Activated naive CD8-positive, alpha-beta T cell treated with anti-CD3 and anti-CD28 coated beads for 36 hours (primary cell): ENCODE measurements around the gene YWHAQ. TPM values are rescaled to one million over a fixed set of nuclear protein-coding genes. Genes with fewer than 3 reads are reported as not detected.

Experiments
- DNase-seq: peaks from one replicate; pipeline ENCODE4 v3.0.0; 2021
- H3K27ac Mint-ChIP-seq: one replicate; pipeline ENCODE4 v1.8.0; 2022; ENCODE audit warnings: mild to moderate bottlenecking, moderate library complexity, mixed read lengths
- H3K27me3 Mint-ChIP-seq: one replicate; pipeline ENCODE4 v1.8.0; 2022; ENCODE audit warnings: mild to moderate bottlenecking, mixed read lengths
- H3K36me3 Mint-ChIP-seq: one replicate; pipeline ENCODE4 v1.8.0; 2021; ENCODE audit warnings: mild to moderate bottlenecking, mixed read lengths
- H3K4me1 Mint-ChIP-seq: one replicate; pipeline ENCODE4 v1.8.0; 2021; ENCODE audit warnings: mixed read lengths
- H3K4me3 Mint-ChIP-seq: one replicate; pipeline ENCODE4 v1.8.0; 2022; ENCODE audit warnings: mild to moderate bottlenecking, moderate library complexity, mixed read lengths
- H3K9me3 Mint-ChIP-seq: one replicate; pipeline ENCODE4 v1.8.0; 2022; ENCODE audit warnings: mixed read lengths
- total RNA-seq, 2 experiments: library from RNA; stranded (reverse); gene quantifications; one replicate each; pipeline ENCODE4 v1.2.3, GENCODE V29; 2021

Gene YWHAQ
- total RNA-seq, 2 experiments from 2014 or later = 314 to 317 TPM

DNA sequence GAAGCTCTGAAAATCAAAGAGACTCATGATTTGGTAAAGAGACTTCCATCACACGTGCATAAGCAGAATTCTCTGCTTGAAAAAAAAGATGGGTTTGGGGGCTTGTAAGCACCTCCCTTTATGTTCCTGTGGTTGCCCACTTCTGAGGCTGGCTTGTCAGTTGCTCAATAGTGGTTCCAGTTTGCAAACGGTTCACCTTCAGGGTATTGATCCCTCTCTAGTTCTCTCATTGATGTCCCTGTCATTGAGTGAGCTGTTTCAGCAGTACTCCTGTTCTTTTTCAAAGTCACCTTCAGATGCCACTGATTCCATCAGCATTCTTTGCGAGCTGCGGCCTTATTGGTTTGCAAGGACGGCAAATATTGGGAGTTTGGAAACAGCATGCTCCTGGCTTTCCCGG, 17.1 kb upstream of the YWHAQ start:
- Mint-ChIP-seq H3K27ac (no peak overlapping the region), H3K9me3 (no peaks in the 10 kb centered on the region), H3K36me3 (no peaks in the 10 kb centered on the region), H3K4me1 (no peaks in the 10 kb centered on the region), H3K4me3 (no peak overlapping the region), H3K27me3 (no peaks in the 10 kb centered on the region)
- DNase-seq = no peak

DNA sequence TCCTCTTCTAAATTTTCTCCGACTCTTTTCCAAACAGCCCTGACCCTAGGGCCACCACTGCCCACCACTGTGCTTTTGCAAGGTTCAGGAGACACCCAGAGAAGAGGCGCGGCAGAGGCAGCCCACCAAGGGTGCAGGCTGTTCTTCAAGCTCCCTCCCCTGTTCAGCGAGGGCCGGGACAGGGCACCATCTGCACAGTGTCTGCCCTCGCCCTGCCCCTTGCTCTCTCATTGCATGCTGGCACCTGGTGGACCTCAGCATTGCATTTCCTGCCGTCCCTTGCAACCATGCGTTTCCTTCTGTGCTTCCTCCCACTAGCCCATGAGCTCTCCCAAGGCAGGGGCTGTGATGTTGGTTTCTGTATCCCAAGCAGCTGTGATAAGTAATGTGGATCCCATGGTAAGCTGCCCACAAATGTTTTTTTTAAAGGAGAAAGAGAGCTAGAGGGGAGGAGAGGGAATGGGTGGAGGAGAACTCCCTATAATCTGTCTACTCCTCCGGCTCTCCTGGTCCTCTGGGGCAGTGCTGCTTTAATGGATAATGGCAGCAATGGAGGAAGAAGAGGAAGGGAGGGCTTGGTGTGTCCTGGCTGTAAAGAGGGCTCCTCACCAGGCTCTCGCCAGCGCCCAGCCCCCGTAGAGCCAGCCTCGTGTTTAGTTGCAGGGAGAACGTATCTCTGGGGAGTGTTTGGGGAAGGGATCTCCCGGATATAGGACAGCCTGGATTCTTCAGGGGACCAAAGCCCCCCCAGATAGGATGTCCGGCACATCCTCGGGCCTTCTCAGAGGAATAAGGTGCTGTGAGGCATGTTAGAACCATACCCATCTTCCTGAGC, 15.6 kb upstream of the YWHAQ start:
- Mint-ChIP-seq H3K27me3 (no peaks in the 10 kb centered on the region), H3K4me1 (peaks cover 3% of the 10 kb centered on the region), H3K4me3 (no peak overlapping the region), H3K9me3 (no peaks in the 10 kb centered on the region), H3K27ac (no peak overlapping the region), H3K36me3 (no peaks in the 10 kb centered on the region)
- no peak for DNase-seq

DNA sequence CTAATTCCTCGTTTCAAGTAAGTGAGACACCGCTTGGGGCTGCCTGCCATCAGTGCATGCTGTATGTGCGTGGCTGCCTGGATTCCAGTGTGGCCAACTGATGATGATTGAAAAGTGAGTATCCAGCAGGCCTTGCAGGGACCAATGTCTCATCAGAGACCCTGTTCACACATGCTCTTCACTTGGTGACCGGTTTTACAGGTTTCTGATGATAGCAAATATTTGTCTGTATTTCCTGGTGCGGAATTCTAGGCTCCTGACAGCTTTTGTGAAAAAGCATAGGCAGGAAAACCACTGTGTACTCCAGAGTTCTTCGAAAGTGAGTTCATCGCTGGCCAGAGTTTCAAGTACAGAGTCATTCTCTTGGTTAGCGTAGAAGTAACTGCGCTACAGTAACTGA, 13.8 kb upstream of the YWHAQ start:
- Mint-ChIP-seq H3K36me3 (no peaks in the 10 kb centered on the region), H3K9me3 (no peaks in the 10 kb centered on the region), H3K27me3 (no peaks in the 10 kb centered on the region), H3K4me3 (no peak overlapping the region), H3K27ac (no peak overlapping the region), H3K4me1 (peaks cover 3% of the 10 kb centered on the region)
- no peak for DNase-seq

DNA sequence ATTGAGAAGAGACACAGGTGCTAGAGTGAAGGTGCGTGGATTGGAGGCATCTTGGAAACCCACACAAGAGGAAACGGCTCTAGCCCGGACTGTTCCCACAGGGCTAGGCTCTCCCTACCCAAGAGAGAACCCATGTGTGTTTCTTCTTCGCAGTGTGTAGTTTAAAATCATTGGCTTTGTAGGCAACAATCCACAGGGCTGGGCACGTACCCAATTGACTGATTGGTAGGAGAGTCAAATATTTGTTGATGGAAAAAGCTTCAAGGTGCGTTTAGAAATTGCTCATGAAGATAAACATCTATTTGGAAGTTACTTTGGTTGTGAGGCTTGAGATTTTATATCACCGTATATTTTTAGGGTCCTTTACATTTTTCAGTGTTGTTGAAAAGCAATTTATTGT, 13.2 kb upstream of the YWHAQ start:
- Mint-ChIP-seq H3K27me3 (no peaks in the 10 kb centered on the region), H3K4me3 (no peak overlapping the region), H3K36me3 (no peaks in the 10 kb centered on the region), H3K9me3 (no peaks in the 10 kb centered on the region), H3K27ac (no peak overlapping the region), H3K4me1 (peaks cover 3% of the 10 kb centered on the region)
- DNase-seq = no peak

DNA sequence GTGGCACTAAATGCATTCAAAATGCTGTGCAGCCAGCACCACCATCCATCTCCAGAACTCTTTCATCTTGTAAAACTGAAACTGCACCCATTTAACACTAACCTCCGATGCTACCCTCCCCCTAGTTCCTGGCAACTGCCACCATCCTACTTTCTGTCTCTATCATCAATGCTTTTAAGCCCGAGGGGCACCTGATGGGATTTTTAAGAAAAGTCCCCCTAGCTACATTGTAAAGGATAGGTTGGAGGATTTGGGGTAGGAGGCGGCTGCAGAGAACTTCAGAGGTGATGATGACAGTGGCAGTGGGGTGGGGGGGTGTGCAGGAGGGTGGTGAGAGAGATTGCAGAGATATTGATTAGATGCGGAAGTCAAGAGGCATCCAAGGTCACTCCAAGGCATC, 10.8 kb upstream of the YWHAQ start:
- Mint-ChIP-seq H3K36me3 (no peaks in the 10 kb centered on the region), H3K27me3 (no peaks in the 10 kb centered on the region), H3K4me1 (peaks cover 3% of the 10 kb centered on the region), H3K27ac (no peak overlapping the region), H3K9me3 (no peaks in the 10 kb centered on the region), H3K4me3 (no peak overlapping the region)
- DNase-seq = no peak

DNA sequence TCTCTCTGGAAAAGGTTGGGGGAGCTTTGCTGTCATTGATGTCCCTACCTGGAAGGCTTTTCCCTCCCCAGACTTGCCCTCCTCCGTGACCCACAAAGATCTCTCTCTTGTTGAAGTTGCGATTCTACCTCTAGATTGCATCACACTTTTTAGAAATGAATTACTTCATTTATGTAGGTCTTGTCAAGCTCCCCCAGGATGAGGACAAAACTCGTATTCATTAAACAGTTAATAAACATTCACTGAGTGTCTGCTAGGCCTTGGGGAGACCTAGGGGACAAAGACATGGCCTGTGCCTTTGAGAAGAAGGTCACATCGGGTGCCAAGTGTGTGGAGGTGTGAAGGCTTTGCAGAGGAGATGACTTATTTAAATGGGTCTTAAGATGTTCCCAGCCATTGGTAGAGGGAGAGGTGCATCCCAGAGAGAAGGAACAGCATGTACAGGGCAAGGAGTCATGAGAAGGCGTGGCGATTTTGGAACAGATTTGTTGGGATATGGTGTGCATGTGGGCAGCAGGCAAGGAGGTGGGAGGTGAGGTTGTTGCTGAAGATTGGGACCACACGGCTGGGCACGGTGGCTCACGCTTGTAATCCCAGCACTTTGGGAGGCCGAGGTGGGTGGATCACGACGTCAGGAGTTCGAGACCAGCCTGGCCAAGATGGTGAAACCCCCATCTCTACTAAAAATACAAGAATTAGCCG, 9.8 kb upstream of the YWHAQ start:
- Mint-ChIP-seq H3K4me1 (peaks cover 3% of the 10 kb centered on the region), H3K36me3 (no peaks in the 10 kb centered on the region), H3K27me3 (no peaks in the 10 kb centered on the region), H3K27ac (no peak overlapping the region), H3K9me3 (no peaks in the 10 kb centered on the region), H3K4me3 (no peak overlapping the region)
- no peak for DNase-seq

DNA sequence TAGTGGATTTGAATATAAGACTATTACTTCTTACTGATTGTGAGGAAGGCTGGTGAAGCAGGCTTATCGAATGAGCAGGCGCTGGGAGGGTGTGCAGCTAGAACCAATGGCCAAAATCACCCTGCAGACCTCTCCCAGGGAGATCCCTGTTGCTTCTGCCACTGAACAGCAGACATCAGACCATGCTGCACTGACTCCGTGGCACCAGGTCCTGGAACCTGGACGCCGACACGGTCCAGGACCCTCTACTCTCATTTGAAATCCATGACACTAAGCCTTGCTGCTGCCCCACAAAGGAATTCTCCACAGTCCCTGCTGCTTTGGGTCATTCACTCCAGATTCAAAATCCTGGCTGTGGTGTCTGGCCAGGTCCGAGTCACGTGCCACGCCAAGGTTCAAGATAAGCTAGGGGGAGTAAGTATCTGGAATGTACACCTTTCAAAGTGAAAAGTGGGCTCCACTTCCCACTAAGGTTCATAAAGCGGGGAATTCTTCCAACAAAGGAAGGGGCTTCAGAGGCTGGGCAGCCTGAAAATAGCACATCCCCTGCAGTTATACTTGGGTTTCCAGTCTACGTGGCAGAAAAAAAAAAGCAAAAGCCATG, 9.0 kb upstream of the YWHAQ start:
- H3K27me3 Mint-ChIP-seq = no peaks in the 10 kb centered on the region
- DNase-seq = no peak
- no peak overlapping the region for H3K27ac Mint-ChIP-seq
- H3K4me1 Mint-ChIP-seq = peaks cover 3% of the 10 kb centered on the region
- no peak overlapping the region for H3K4me3 Mint-ChIP-seq
- H3K36me3 Mint-ChIP-seq = no peaks in the 10 kb centered on the region
- no peaks in the 10 kb centered on the region for H3K9me3 Mint-ChIP-seq

DNA sequence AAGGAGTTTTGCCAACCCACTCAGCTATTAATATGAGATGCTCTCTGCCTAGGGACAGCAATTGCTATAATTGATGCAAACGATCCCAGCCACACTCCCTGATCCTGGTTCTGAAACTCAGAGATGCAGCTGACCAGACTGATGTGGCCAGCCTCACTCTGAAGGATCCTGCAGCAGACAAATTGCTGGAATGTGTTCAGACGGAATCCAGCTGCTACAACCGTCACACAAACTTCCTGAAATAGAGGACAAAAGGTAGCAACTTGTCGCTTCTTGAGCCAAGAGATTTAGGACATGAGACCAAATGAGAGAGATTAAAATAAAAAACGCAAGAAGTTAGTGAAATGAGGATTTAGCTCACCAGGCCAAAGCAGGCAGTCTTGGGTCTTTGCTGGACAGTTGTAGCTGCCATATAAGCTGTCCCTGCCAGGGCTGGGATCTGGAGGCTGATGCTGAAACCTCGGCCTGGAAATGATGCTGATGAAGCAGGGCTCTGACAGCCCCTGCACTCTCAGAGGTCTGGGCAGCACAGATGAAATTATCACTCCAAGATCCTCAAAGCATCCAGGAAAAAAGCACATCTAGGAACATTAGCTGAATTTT, 8.3 kb upstream of the YWHAQ start:
- Mint-ChIP-seq H3K36me3 (no peaks in the 10 kb centered on the region), H3K9me3 (no peaks in the 10 kb centered on the region), H3K4me3 (no peak overlapping the region), H3K4me1 (peaks cover 3% of the 10 kb centered on the region), H3K27me3 (no peaks in the 10 kb centered on the region), H3K27ac (no peak overlapping the region)
- DNase-seq = no peak

DNA sequence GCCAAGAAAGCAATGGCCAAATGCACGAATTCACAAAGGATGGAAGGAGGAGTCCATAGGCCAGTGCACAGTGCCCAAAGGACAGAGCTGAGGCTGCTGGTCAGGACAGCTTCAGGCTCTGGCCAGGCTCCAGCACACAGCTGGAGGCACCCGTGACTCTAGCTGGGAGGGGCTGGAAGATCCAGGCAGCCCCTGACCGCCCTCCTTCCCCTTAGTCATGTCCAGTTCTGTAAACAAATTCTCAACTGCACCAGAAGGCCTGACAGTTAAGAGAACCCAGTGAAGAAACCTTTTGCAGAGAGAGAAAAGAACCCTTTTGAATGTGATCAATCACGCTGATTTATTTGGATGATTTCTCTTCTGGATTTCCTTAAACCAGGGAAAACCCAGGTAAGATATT, 7.7 kb upstream of the YWHAQ start:
- Mint-ChIP-seq H3K27me3 (no peaks in the 10 kb centered on the region), H3K4me1 (peaks cover 3% of the 10 kb centered on the region), H3K9me3 (no peaks in the 10 kb centered on the region), H3K36me3 (no peaks in the 10 kb centered on the region), H3K27ac (no peak overlapping the region), H3K4me3 (no peak overlapping the region)
- DNase-seq = no peak

DNA sequence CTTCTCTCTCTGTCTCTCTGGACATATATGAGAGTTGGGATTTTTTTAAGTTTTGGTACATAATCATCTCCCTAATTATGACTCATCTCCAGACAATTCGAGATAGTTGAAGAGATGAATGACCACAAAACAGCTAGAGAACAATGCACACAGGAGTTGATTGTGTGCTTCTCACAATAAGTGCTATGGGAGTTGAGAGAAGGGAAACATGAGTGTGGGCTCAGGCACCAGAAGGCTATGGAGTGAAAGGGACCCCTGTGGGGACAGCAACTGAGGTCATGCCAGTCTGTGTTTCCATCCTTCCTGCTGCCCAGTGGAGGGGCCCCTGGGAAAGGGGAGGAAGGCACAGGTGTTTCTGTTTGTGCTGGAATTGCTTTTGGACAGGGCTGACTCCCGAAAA, 6.5 kb upstream of the YWHAQ start:
- Mint-ChIP-seq H3K4me1 (peaks cover 3% of the 10 kb centered on the region), H3K36me3 (no peaks in the 10 kb centered on the region), H3K9me3 (no peaks in the 10 kb centered on the region), H3K4me3 (no peak overlapping the region), H3K27me3 (no peaks in the 10 kb centered on the region), H3K27ac (no peak overlapping the region)
- DNase-seq = no peak

DNA sequence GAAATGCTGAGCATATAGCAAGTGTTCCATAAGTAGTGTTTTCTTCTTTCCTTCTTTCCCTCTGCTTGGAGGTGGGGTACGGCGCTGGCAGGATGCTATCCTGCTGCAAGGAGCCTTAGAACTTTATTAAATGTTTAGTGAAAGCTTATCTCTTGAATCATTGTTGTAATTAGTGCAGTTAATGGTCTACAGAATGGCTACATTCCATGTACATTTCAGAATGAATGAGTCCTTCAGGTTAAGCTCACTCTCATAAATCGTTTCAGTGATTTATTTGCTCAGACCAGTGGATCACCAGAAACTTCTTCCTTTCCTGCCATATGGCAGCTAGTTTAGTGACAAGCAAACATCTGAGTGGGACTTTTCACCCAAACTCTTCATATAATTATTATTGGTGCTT, 3.3 kb upstream of the YWHAQ start:
- Mint-ChIP-seq H3K9me3 (peaks cover 2% of the 10 kb centered on the region), H3K27me3 (no peaks in the 10 kb centered on the region), H3K36me3 (peaks cover 15% of the 10 kb centered on the region), H3K4me3 (no peak overlapping the region), H3K4me1 (peaks cover 14% of the 10 kb centered on the region), H3K27ac (no peak overlapping the region)
- no peak for DNase-seq

DNA sequence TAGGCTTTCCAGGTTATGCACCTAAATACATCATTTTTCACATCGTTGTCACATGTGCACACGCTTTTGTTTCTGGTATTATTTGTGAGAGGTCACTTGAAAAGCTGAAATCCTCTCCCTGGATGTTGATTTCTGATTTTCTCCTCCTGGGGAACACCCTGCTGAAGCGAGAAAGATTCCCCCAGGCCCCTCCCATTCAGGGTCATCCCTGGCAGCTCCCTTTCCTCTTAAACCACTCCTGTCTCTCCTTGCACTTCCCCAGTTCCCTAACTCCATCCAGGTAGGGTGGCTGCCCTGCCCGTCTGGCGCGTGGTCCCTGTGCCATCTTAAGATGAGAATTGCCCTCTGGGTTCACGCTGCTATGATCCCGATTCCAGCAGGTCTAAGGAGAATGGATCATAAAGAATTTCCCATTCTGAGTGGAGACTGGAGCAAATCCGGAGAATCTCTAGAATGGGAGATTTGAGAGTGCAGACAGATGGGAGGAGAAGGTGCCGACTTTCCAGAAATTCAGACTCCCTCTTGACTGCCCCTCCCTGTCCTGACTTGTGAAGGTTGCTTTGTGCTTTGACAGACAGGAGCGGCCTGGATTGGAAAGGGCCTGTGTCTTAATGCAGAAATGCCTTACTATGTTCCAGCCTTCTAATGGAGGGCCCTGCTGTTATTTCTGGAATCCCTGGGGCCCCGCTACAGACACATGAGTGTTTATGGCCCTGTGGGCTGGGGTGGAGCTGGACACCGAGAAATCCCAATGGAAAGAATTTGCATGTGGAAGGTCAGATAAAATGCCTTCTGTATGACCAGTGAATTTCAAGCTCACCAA, 1.3 kb upstream of the YWHAQ start:
- H3K4me3 Mint-ChIP-seq = peak overlapping the region; percentile 24
- H3K9me3 Mint-ChIP-seq = peaks cover 2% of the 10 kb centered on the region
- peaks cover 34% of the 10 kb centered on the region for H3K36me3 Mint-ChIP-seq
- H3K27me3 Mint-ChIP-seq = no peaks in the 10 kb centered on the region
- peaks cover 33% of the 10 kb centered on the region for H3K4me1 Mint-ChIP-seq
- H3K27ac Mint-ChIP-seq = no peak overlapping the region
- DNase-seq = no peak

DNA sequence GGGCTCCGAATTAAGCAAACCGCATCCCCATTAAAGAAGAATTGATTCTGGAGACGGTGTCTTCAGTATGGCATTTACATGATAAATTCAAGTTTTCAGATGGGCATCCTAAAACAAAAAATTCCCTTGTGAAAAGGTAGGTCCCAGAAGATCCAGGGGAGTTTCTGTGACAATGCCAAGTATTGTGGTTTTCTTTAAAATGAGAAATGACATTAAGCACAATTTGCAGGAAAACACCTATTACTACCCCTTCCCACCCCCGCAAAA, 689 bp upstream of the YWHAQ start:
- Mint-ChIP-seq H3K4me3 (peak overlapping the region; percentile 84), H3K4me1 (peaks cover 39% of the 10 kb centered on the region), H3K27me3 (no peaks in the 10 kb centered on the region), H3K27ac (no peak overlapping the region), H3K36me3 (peaks cover 40% of the 10 kb centered on the region), H3K9me3 (peaks cover 2% of the 10 kb centered on the region)
- no peak for DNase-seq

DNA sequence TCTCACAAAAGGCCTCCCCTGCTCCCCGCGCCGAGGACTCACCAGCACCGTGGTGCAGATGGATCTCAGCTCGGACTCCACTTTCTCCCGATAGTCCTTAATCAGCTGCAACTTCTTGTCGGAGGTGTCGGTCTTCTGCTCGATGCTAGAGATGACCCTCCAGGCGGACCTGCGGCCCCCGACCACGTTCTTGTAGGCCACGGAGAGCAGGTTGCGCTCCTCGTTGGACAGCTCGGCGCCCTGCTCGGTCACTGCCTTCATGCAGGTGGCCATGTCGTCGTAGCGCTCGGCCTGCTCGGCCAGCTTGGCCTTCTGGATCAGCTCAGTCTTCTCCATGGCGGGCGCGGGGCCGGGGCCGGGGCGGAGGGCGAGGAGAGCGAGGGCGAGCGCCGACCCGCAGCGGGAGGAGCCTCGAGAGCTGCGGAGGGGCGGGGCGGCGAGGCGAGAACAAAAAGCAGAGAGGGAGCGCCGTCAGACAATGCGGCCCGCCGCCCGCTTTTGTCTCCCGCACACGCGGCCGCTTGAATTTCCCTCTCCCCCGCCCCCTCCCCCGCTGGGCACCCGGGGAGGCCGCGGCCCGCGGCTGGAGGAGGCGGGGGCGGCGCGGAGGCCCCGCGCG, 571 bp downstream of the YWHAQ start:
- Mint-ChIP-seq H3K9me3 (peaks cover 2% of the 10 kb centered on the region), H3K27me3 (no peaks in the 10 kb centered on the region), H3K36me3 (peaks cover 53% of the 10 kb centered on the region), H3K4me1 (peaks cover 50% of the 10 kb centered on the region), H3K4me3 (peak overlapping the region; percentile 98), H3K27ac (peak overlapping the region; percentile 95)
- peak; percentile 80 for DNase-seq
